ENCODE results near the gene PTPN12.
"Not testable (repeated sequence)": the region's sequence is repeated elsewhere in the genome, so short reads cannot be mapped to it uniquely, and the experiment has no call there.

Gene PTPN12

GRCh38 chr7:77580762-77581350, 43.8 kb downstream of the PTPN12 start:
- peak; percentile 29 for DNase-seq

GRCh38 chr7:77587272-77587671, 50.2 kb downstream of the PTPN12 start:
- DNase-seq = no peak

GRCh38 chr7:77600952-77601351, 63.9 kb downstream of the PTPN12 start:
- DNase-seq = no peak

- no peak for DNase-seq
These were observed 69.5 kb downstream of the PTPN12 start for GRCh38 chr7:77606562-77606961.

- DNase-seq = no peak
These were observed 82.2 kb downstream of the PTPN12 start for GRCh38 chr7:77619314-77619713.

- DNase-seq = no peak
These were observed 89.7 kb downstream of the PTPN12 start for GRCh38 chr7:77626586-77627308.

GRCh38 chr7:77627309-77627676, 90.2 kb downstream of the PTPN12 start:
- peak; percentile 4 for DNase-seq

GRCh38 chr7:77629797-77630196, 92.7 kb downstream of the PTPN12 start:
- no peak for DNase-seq

GRCh38 chr7:77631820-77632219, 94.7 kb downstream of the PTPN12 start:
- no peak for DNase-seq

GRCh38 chr7:77644774-77645173, 107.7 kb downstream of the PTPN12 start:
- no peak for DNase-seq

GRCh38 chr7:77648742-77649338, 111.7 kb downstream of the PTPN12 start:
- DNase-seq = no peak

- DNase-seq = no peak
These were observed 112.7 kb downstream of the PTPN12 start for GRCh38 chr7:77649716-77650349.

GRCh38 chr7:77651575-77652162, 114.6 kb downstream of the PTPN12 start:
- DNase-seq = peak; percentile 28

- not testable (repeated sequence) for DNase-seq
These were observed 115.7 kb downstream of the PTPN12 start for GRCh38 chr7:77652826-77653225.

GRCh38 chr7:77653572-77653971, 116.5 kb downstream of the PTPN12 start:
- DNase-seq = no peak

GRCh38 chr7:77655356-77655755, 118.3 kb downstream of the PTPN12 start:
- no peak for DNase-seq

GRCh38 chr7:77655836-77656455, 118.9 kb downstream of the PTPN12 start:
- no peak for DNase-seq

- DNase-seq = peak; percentile 71
These were observed 120.5 kb downstream of the PTPN12 start for GRCh38 chr7:77657427-77658224.

- DNase-seq = no peak
These were observed 121.8 kb downstream of the PTPN12 start for GRCh38 chr7:77658928-77659327.

GRCh38 chr7:77661816-77662215, 124.7 kb downstream of the PTPN12 start:
- DNase-seq = no peak

GRCh38 chr7:77662869-77663268, 125.8 kb downstream of the PTPN12 start:
- no peak for DNase-seq

GRCh38 chr7:77664715-77665114, 127.6 kb downstream of the PTPN12 start:
- no peak for DNase-seq
